ENCODE results near the gene GUCA1A. TPM values are rescaled to one million over a fixed set of nuclear protein-coding genes. Genes with fewer than 3 reads are reported as not detected.

Gene GUCA1A
- polyA plus RNA-seq (2012; ENCODE audit: insufficient read depth, insufficient read length): not detected

GRCh38 chr6:42173101-42173500, at the start of gene GUCA1A:
Gene GUCA1A (plus strand): TSS chr6:42173364. CDS start chr6:42173614, 250 bp downstream.
- no peak within 1 kb of the TSS for H3K4me3 ChIP-seq (ENCODE audit: low read length)
- no peak for DNase-seq (ENCODE audit: low read depth, low spot score)

GRCh38 chr6:42123379-42124103, 49.6 kb upstream of the GUCA1A start:
- no peak overlapping the region for H3K4me3 ChIP-seq (ENCODE audit: low read length)
- DNase-seq (ENCODE audit: low read depth, low spot score): no peak

- no peak overlapping the region for H3K4me3 ChIP-seq (ENCODE audit: low read length)
- DNase-seq (ENCODE audit: low read depth, low spot score): no peak
These were observed 48.8 kb upstream of the GUCA1A start for GRCh38 chr6:42124223-42124836.

- DNase-seq (ENCODE audit: low read depth, low spot score): no peak
These were observed 47.9 kb upstream of the GUCA1A start for GRCh38 chr6:42125231-42125630.

GRCh38 chr6:42125663-42126062, 47.5 kb upstream of the GUCA1A start:
- no peak overlapping the region for H3K4me3 ChIP-seq (ENCODE audit: low read length)
- no peak for DNase-seq (ENCODE audit: low read depth, low spot score)

More at GRCh38 chr6:42125231-42125630, 47.9 kb upstream of the GUCA1A start:
- no peak overlapping the region for H3K4me3 ChIP-seq (ENCODE audit: low read length)

GRCh38 chr6:42128460-42129359, 44.5 kb upstream of the GUCA1A start:
- no peak for DNase-seq (ENCODE audit: low read depth, low spot score)
- no peak overlapping the region for H3K4me3 ChIP-seq (ENCODE audit: low read length)

- H3K4me3 ChIP-seq (ENCODE audit: low read length): no peak overlapping the region
- no peak for DNase-seq (ENCODE audit: low read depth, low spot score)
These were observed 43.8 kb upstream of the GUCA1A start for GRCh38 chr6:42129360-42129676.

- no peak overlapping the region for H3K4me3 ChIP-seq (ENCODE audit: low read length)
- DNase-seq (ENCODE audit: low read depth, low spot score): no peak
These were observed 41.6 kb upstream of the GUCA1A start for GRCh38 chr6:42131531-42131930.

GRCh38 chr6:42133926-42134325, 39.2 kb upstream of the GUCA1A start:
- H3K4me3 ChIP-seq (ENCODE audit: low read length): no peak overlapping the region
- no peak for DNase-seq (ENCODE audit: low read depth, low spot score)

GRCh38 chr6:42135161-42135560, 38.0 kb upstream of the GUCA1A start:
- no peak for DNase-seq (ENCODE audit: low read depth, low spot score)
- no peak overlapping the region for H3K4me3 ChIP-seq (ENCODE audit: low read length)

- no peak for DNase-seq (ENCODE audit: low read depth, low spot score)
- H3K4me3 ChIP-seq (ENCODE audit: low read length): no peak overlapping the region
These were observed 37.4 kb upstream of the GUCA1A start for GRCh38 chr6:42135722-42136121.

- no peak for DNase-seq (ENCODE audit: low read depth, low spot score)
- no peak overlapping the region for H3K4me3 ChIP-seq (ENCODE audit: low read length)
These were observed 36.5 kb upstream of the GUCA1A start for GRCh38 chr6:42136508-42137193.

GRCh38 chr6:42137194-42137753, 35.9 kb upstream of the GUCA1A start:
- H3K4me3 ChIP-seq (ENCODE audit: low read length): no peak overlapping the region
- no peak for DNase-seq (ENCODE audit: low read depth, low spot score)

- DNase-seq (ENCODE audit: low read depth, low spot score): no peak
- H3K4me3 ChIP-seq (ENCODE audit: low read length): no peak overlapping the region
These were observed 35.0 kb upstream of the GUCA1A start for GRCh38 chr6:42138190-42138589.

GRCh38 chr6:42138630-42139619, 34.2 kb upstream of the GUCA1A start:
- DNase-seq (ENCODE audit: low read depth, low spot score): no peak

GRCh38 chr6:42140032-42140431, 33.1 kb upstream of the GUCA1A start:
- H3K4me3 ChIP-seq (ENCODE audit: low read length): no peak overlapping the region
- DNase-seq (ENCODE audit: low read depth, low spot score): no peak

More at GRCh38 chr6:42138630-42139619, 34.2 kb upstream of the GUCA1A start:
- H3K4me3 ChIP-seq (ENCODE audit: low read length): no peak overlapping the region

GRCh38 chr6:42140756-42141602, 32.2 kb upstream of the GUCA1A start:
- no peak for DNase-seq (ENCODE audit: low read depth, low spot score)
- H3K4me3 ChIP-seq (ENCODE audit: low read length): no peak overlapping the region

All from Jurkat, Clone E6-1 (cell line).